DOHH2 (cell line): ENCODE measurements around the gene HINT3.

ENCODE experiments used
- H3F3A ChIP-seq: fragments of 200-600 bp; sonication (generic), shearing (Covaris generic); 2 replicates; pipeline ENCODE4 v1.6.0; 2016; ENCODE audit warnings: antibody characterized with exemption, mild to moderate bottlenecking; ENCODE audit not compliant: control insufficient read depth, insufficient read depth
- H3K27ac ChIP-seq: fragments of 200-600 bp; sonication (generic); 2 replicates; pipeline ENCODE4 v1.5.1; 2014; ENCODE audit warnings: low read depth, mild to moderate bottlenecking, low read length, moderate library complexity
- H3K27me3 ChIP-seq: fragments of 200-600 bp; sonication (generic); 2 replicates; pipeline ENCODE4 v1.6.1; 2014; ENCODE audit warnings: mild to moderate bottlenecking, low read length, mixed read lengths; ENCODE audit not compliant: control insufficient read depth
- H3K36me3 ChIP-seq: fragments of 200-600 bp; sonication (generic); 2 replicates; pipeline ENCODE4 v1.6.1; 2014; ENCODE audit warnings: mild to moderate bottlenecking, low read length, moderate library complexity, mixed read lengths; ENCODE audit not compliant: control insufficient read depth
- H3K4me1 ChIP-seq: fragments of 200-600 bp; sonication (generic); 2 replicates; pipeline ENCODE4 v1.6.1; 2014; ENCODE audit warnings: mild to moderate bottlenecking, low read length, mixed read lengths; ENCODE audit not compliant: control insufficient read depth
- H3K4me2 ChIP-seq: fragments of 200-600 bp; sonication (generic); 2 replicates; pipeline ENCODE4 v1.6.0; 2014; ENCODE audit warnings: mild to moderate bottlenecking, low read length, moderate library complexity
- H3K4me3 ChIP-seq: fragments of 200-600 bp; sonication (generic); 2 replicates; pipeline ENCODE4 v1.5.1; 2014; ENCODE audit warnings: mild to moderate bottlenecking, low read length, mixed read lengths
- H3K79me2 ChIP-seq: fragments of 200-600 bp; sonication (generic); 2 replicates; pipeline ENCODE4 v1.6.1; 2014; ENCODE audit warnings: mild to moderate bottlenecking, low read length, mixed read lengths; ENCODE audit not compliant: control insufficient read depth
- H3K9me2 ChIP-seq: fragments of 200-600 bp; sonication (generic); replicated peaks from 2 replicates; pipeline ENCODE4 v1.6.1; 2014; ENCODE audit warnings: mild to moderate bottlenecking, low read length, mixed read lengths; ENCODE audit not compliant: control insufficient read depth
- H3K9me3 ChIP-seq: fragments of 200-600 bp; sonication (generic); 2 replicates; pipeline ENCODE4 v1.6.1; 2014; ENCODE audit warnings: antibody characterized with exemption, low read length, mixed read lengths; ENCODE audit not compliant: control insufficient read depth, insufficient read depth
- H4K20me1 ChIP-seq: fragments of 200-600 bp; sonication (generic); 2 replicates; pipeline ENCODE4 v1.6.0; 2014; ENCODE audit warnings: low read depth, mild to moderate bottlenecking, antibody characterized with exemption, low read length, moderate library complexity; ENCODE audit not compliant: control insufficient read depth, insufficient read depth
- CTCF ChIP-seq: fragments of 200-600 bp; sonication (generic); IDR thresholded peaks from one replicate; pipeline ENCODE4 v1.5.1; 2014; ENCODE audit warnings: antibody characterized with exemption, mild to moderate bottlenecking, low read depth, low read length; ENCODE audit not compliant: poor library complexity, severe bottlenecking
- EZH2phosphoT487 ChIP-seq: fragments of 200-600 bp; sonication (generic); IDR thresholded peaks from 2 replicates; pipeline ENCODE4 v1.6.1; 2017; ENCODE audit warnings: borderline replicate concordance, mild to moderate bottlenecking, antibody characterized with exemption, low read length, moderate library complexity, mixed read lengths

HINT3 gene

DNA sequence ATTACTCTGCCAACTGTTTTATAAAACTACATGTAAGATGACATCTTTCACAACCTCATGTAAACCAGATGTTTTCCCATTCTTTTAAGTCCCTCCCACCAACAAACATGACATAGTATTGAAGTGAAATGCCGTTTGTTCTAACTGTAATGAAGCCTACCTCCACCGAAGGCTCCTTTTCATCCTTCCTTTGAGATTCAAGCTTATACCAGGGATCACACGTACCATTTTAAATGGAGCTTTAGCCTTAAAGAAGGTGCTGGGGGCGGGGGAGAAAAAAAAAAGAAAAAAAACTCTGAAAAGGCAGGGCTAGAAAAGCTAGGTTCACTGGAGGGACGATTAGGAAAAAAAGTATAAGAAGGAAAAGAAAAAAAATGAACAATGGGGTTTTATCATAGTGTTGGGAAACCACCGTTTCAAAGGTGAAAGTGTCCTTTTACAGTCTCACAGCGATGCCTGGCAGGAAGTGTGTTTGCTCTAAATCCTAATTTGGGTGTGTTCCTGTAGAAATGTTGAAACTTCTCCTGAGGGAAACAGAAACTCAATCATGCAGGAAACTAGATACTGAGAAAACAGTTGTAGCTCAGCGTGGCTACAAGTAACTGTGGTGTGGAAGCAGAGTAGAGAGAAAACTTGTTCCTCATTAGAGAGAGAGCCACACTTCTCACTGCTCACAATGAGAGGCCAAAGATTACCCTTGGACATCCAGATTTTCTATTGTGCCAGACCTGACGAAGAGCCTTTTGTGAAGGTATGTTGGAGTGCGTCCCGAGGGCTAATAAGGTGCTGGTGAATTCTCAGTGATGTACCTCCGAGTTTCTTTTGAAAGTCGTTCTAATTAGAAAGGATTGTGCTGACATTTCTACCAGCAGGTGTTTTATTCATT is 37.6 kb upstream of the HINT3 start:
- peak overlapping the region; percentile 48 for H3K4me2 ChIP-seq
- H3F3A ChIP-seq, result peaks cover 6% of the 10 kb centered on the region
- TF ChIP-seq CTCF, result no peak
- TF ChIP-seq EZH2phosphoT487, result no peak
- no peaks in the 10 kb centered on the region for H3K79me2 ChIP-seq
- no peaks in the 10 kb centered on the region for H4K20me1 ChIP-seq
- no peaks in the 10 kb centered on the region for H3K9me3 ChIP-seq
- H3K9me2 ChIP-seq, result no peaks in the 10 kb centered on the region
- peaks cover 23% of the 10 kb centered on the region for H3K4me1 ChIP-seq
- peaks cover 84% of the 10 kb centered on the region for H3K36me3 ChIP-seq
- peak overlapping the region; percentile 33 for H3K27ac ChIP-seq
- no peaks in the 10 kb centered on the region for H3K27me3 ChIP-seq
- H3K4me3 ChIP-seq, result peak overlapping the region; percentile 47

- H3K4me3 ChIP-seq, result peak overlapping the region; percentile 47
- peaks cover 23% of the 10 kb centered on the region for H3K4me1 ChIP-seq
- no peaks in the 10 kb centered on the region for H4K20me1 ChIP-seq
- H3K27ac ChIP-seq, result peak overlapping the region; percentile 33
- H3K4me2 ChIP-seq, result peak overlapping the region; percentile 48
- H3K9me3 ChIP-seq, result no peaks in the 10 kb centered on the region
- H3F3A ChIP-seq, result peaks cover 5% of the 10 kb centered on the region
- H3K36me3 ChIP-seq, result peaks cover 90% of the 10 kb centered on the region
- H3K79me2 ChIP-seq, result no peaks in the 10 kb centered on the region
- no peaks in the 10 kb centered on the region for H3K9me2 ChIP-seq
- TF ChIP-seq CTCF, result no peak
- TF ChIP-seq EZH2phosphoT487, result no peak
- H3K27me3 ChIP-seq, result no peaks in the 10 kb centered on the region
Observed at GRCh38 chr6:125919618-125920017, 37.0 kb upstream of the HINT3 start.

- H3K79me2 ChIP-seq, result no peaks in the 10 kb centered on the region
- no peak for TF ChIP-seq CTCF
- TF ChIP-seq EZH2phosphoT487, result no peak
- H3K4me1 ChIP-seq, result peaks cover 23% of the 10 kb centered on the region
- H3K4me2 ChIP-seq, result no peak overlapping the region
- H3K27me3 ChIP-seq, result no peaks in the 10 kb centered on the region
- peaks cover 3% of the 10 kb centered on the region for H3F3A ChIP-seq
- no peak overlapping the region for H3K4me3 ChIP-seq
- no peak overlapping the region for H3K27ac ChIP-seq
- H3K9me2 ChIP-seq, result no peaks in the 10 kb centered on the region
- H3K36me3 ChIP-seq, result peaks cover 86% of the 10 kb centered on the region
- H3K9me3 ChIP-seq, result no peaks in the 10 kb centered on the region
- H4K20me1 ChIP-seq, result no peaks in the 10 kb centered on the region
Observed at GRCh38 chr6:125922322-125922860, 34.2 kb upstream of the HINT3 start.
